GM12874 (cell line): ENCODE measurements around the gene HS1BP3.

Source experiments
- CTCF ChIP-seq: IDR thresholded peaks from 2 replicates; pipeline ENCODE4 v1.5.1; 2011; ENCODE audit warnings: low read depth, mild to moderate bottlenecking, control low read depth, low read length, moderate library complexity; ENCODE audit not compliant: insufficient read depth

The HS1BP3 gene

GRCh38 chr2:20609995-20610357, 40.9 kb downstream of the HS1BP3 start:
- TF ChIP-seq CTCF, result no peak

- TF ChIP-seq CTCF, result no peak
Observed at GRCh38 chr2:20609349-20609994, 41.4 kb downstream of the HS1BP3 start.

GRCh38 chr2:20608666-20609348, 42.1 kb downstream of the HS1BP3 start:
- no peak for TF ChIP-seq CTCF

GRCh38 chr2:20607446-20607845, 43.5 kb downstream of the HS1BP3 start:
- TF ChIP-seq CTCF, result no peak

- TF ChIP-seq CTCF, result no peak
Observed at GRCh38 chr2:20606198-20606597, 44.7 kb downstream of the HS1BP3 start.

GRCh38 chr2:20604951-20605381, 45.9 kb downstream of the HS1BP3 start:
- no peak for TF ChIP-seq CTCF

- no peak for TF ChIP-seq CTCF
Observed at GRCh38 chr2:20604401-20604911, 46.4 kb downstream of the HS1BP3 start.
